IPS-15b (cell line): ENCODE data around the gene MTG2.
A peak's percentile ranks its signal among the peaks of the same experiment; 100 is the strongest.

Experiments used
- H3K27me3 ChIP-seq: one replicate; pipeline ENCODE4 v1.6.1; 2013; ENCODE audit warnings: low read length; ENCODE audit not compliant: control insufficient read depth, insufficient read depth
- H3K36me3 ChIP-seq: one replicate; pipeline ENCODE4 v1.6.1; 2013; ENCODE audit warnings: low read length; ENCODE audit not compliant: control insufficient read depth, insufficient read depth
- H3K4me1 ChIP-seq: one replicate; pipeline ENCODE4 v1.6.1; 2013; ENCODE audit warnings: mild to moderate bottlenecking, low read length; ENCODE audit not compliant: control insufficient read depth, insufficient read depth
- H3K4me3 ChIP-seq: one replicate; pipeline ENCODE4 v1.5.1; 2013; ENCODE audit warnings: low read depth, low read length
- H3K9ac ChIP-seq: one replicate; pipeline ENCODE4 v1.6.1; 2013; ENCODE audit warnings: low read depth, mild to moderate bottlenecking, low read length
- H3K9me3 ChIP-seq: one replicate; pipeline ENCODE4 v1.6.1; 2013; ENCODE audit warnings: mild to moderate bottlenecking, low read length; ENCODE audit not compliant: control insufficient read depth, insufficient read depth

Gene MTG2

DNA sequence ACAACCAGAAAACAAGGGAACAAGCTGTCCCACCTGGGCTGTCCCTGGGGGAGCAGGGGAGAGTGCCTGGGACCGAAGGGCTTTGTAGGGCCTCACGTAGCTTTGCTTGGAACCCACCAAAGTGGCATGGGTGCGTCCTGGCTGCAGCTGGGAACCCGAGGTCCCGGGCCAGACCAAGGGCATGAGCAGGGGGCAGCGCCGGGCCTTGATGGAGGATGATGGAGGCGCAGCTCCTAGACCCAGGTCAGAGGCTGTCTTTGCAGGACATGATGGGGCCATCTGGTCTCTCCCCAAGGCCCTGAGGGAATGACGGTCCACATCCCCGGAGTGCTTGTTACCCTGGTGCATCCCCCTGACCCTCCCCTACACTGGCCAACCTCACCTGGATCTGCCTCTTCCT lies 47.9 kb downstream of the MTG2 start:
- Histone ChIP-seq H3K9ac (no peak overlapping the region), H3K27me3 (no peaks in the 10 kb centered on the region)

DNA sequence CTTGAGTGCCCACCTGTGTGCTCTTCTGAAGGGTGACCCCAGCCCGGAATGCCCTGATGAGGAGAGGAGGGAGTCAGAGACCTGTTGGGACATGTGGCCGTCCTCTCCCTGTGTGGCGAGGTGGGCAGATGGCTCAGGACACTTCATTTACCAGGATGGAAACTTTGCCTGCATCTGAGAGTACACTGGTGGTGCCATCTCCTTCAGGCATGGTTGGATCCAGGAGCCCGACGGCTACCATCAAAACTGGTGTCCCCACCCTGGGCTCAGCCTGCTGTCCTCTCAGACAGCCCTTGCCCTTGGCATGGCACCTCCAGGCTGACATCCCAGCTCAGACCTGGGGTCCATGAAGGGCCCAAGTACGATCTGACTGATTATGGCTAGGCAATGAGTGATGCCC lies 48.5 kb downstream of the MTG2 start:
- Histone ChIP-seq H3K9ac (no peak overlapping the region), H3K4me3 (no peak overlapping the region), H3K4me1 (no peaks in the 10 kb centered on the region), H3K27me3 (no peaks in the 10 kb centered on the region), H3K9me3 (no peaks in the 10 kb centered on the region), H3K36me3 (no peaks in the 10 kb centered on the region)

More for the DNA sequence above, 47.9 kb downstream of the MTG2 start:
- no peak overlapping the region for H3K4me3 ChIP-seq
- H3K9me3 ChIP-seq: no peaks in the 10 kb centered on the region
- H3K4me1 ChIP-seq: no peaks in the 10 kb centered on the region
- H3K36me3 ChIP-seq: no peaks in the 10 kb centered on the region

DNA sequence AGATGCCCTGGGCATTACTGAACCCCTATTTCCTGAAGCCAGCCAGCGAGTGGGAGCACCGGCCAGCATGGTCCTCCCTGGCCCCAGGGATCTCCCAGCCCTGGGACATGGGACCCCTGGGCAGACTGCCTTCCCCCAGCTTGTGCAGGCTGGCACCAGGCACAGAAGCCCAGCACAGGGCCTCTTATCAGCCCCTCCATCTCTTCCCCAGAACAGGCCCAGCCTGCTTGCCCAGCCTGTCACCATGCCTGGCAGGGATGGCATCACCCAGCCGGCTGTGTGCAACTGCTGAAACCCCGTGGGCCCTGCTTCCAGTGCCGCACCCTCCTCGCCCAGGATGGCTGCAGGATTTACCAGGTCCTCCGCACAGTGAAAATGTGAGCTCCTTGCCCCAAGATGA lies 49.4 kb downstream of the MTG2 start:
- Histone ChIP-seq H3K9ac (no peak overlapping the region), H3K9me3 (no peaks in the 10 kb centered on the region), H3K36me3 (no peaks in the 10 kb centered on the region), H3K4me3 (no peak overlapping the region), H3K4me1 (no peaks in the 10 kb centered on the region), H3K27me3 (no peaks in the 10 kb centered on the region)

DNA sequence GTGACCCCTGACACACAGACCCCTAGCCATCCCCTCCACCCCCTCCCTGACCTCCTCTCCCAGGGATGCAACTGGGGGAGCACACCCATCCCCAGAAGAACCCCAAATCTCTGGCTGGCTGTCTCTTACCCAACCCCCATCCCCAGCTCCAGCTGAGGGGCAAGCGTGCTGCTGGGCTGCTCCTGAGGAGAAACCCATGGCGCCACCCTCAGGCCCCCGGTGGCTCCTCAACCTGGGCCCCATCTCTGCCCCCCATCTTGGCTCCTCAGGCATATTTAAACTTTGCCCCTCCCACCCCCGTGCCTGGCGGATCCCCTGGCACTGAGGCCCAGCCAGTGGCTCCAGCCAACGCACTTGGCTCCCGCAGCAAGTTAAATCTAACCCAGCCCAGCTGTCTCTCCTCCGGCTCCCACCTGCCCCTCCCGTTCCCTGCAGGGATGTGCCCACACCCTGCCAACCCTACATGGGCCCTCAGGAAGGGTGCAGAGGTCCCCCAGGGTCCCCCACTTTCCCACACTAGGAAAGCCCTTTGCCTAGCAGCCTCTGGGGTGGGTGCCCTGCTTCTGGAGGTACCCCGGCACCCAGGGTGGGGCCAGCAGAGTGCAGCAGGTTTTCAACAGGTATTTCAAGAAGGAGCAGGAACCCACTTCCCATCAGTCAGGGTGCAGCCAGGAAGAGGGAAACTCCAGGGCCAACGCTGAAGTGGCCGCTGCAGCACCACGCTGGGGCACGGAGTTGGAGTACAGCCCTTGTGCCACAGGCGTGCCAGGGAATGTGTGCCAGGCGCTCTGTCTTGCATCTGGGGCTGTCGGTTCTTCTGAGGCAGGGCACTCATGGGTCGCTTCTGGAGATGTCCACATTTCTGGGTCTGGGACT lies 50.2 kb downstream of the MTG2 start:
- Histone ChIP-seq H3K27me3 (no peaks in the 10 kb centered on the region), H3K4me1 (peaks cover 3% of the 10 kb centered on the region), H3K36me3 (no peaks in the 10 kb centered on the region), H3K9me3 (no peaks in the 10 kb centered on the region), H3K9ac (no peak overlapping the region), H3K4me3 (no peak overlapping the region)

DNA sequence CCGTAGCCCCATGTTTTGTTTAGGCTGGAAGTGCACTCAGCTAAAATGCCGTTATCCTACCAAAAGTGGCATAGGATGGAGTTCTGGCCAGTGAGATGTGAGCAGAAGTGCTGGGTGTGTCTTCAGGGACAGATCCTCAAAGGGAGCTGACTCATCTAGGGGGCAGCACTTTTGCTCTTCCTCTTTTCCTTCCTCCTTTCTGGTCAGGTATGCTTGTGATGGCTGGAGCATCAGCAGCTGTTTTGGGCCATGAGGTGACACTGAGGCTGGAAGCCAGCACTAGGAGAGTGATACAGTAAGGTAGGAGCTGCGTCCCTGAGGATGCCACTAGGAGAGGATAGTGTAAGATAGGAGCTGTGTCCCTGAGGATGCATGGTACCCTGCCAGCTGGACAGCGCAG lies 50.9 kb downstream of the MTG2 start:
- no peaks in the 10 kb centered on the region for H3K27me3 ChIP-seq
- no peak overlapping the region for H3K9ac ChIP-seq
- no peaks in the 10 kb centered on the region for H3K9me3 ChIP-seq
- H3K4me3 ChIP-seq: no peak overlapping the region
- H3K4me1 ChIP-seq: peaks cover 3% of the 10 kb centered on the region
- H3K36me3 ChIP-seq: no peaks in the 10 kb centered on the region

DNA sequence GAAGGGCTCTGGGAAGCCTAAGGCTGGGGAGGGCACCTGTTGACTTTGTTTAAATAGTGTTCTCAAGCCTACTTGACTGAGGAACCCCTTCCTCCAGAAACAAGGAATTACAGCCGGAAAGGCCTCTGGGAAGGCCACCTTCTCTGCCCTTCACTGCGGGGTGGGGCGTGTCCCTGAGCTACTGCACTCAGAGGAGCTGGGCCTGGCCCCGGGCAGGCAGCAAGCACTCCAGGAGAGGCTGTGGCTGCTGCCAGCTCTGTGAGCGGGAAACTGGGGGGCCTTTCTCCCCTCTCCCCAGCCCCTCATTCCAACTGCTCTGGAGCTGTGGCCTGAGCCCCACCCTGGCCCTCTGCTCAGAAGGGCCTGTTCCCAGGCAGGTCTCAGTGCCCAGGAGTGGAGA lies 51.5 kb downstream of the MTG2 start:
- Histone ChIP-seq H3K4me1 (peaks cover 3% of the 10 kb centered on the region), H3K9ac (no peak overlapping the region), H3K9me3 (no peaks in the 10 kb centered on the region), H3K4me3 (no peak overlapping the region), H3K27me3 (no peaks in the 10 kb centered on the region), H3K36me3 (no peaks in the 10 kb centered on the region)

DNA sequence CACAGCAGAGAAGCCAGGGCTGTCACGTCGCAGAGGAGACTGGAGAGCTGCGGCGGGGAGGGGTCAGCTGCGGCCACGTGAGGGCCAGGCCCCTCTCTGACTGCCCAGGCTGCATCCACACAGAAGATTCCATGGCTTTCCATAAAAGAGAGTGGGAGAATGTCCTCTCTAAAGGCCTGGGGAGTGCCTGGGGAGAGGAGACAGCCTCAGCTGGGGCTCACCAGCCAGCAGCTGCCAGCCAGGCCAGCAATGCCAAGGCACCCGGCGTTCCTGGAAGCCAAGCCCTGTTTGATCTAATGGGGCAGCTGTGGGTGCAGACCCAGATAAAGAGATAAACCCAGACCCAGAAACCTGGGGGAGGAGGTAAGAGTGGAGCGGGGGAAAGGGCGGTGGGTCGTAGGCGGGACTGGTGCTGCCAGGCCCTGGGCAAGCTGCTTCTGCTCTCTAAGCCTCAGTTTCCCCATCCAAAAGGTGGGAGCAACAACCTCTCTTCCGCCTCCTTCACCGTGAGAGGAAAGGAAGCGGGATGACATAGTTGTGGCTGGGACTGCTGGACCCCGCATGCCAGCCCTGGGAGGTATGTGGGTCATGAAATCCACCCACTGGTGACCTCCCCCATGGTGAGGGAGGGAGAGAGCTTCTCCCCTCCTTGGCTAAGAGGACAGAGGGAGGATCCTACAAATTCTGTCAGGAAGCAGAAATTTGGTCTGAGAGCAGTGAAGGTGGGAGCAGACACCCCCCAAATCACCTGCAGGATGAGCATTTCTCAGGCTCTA lies 52.4 kb downstream of the MTG2 start:
- H3K4me1 ChIP-seq: peaks cover 3% of the 10 kb centered on the region
- H3K4me3 ChIP-seq: no peak overlapping the region
- no peaks in the 10 kb centered on the region for H3K9me3 ChIP-seq
- H3K36me3 ChIP-seq: no peaks in the 10 kb centered on the region
- H3K27me3 ChIP-seq: no peaks in the 10 kb centered on the region
- H3K9ac ChIP-seq: no peak overlapping the region

DNA sequence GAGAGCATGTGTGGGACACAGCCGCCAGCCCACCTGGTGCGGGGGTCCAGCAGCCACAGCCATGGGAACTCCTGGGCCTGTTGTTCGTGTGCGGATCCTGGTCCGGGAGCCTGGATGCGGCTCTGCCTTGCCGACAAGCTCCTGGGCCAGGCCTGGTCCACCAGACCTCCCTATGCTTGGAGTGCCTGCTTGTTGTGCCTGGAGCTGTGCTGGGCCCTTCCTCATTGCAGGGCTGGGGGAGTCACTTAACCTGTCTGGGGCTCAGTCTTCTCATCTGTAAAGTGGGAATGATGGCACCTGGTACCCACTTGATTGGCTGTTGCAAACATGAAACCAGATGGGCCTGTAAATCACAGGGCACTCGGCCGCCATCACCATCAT lies 52.9 kb downstream of the MTG2 start:
- no peak overlapping the region for H3K4me3 ChIP-seq
- H3K4me1 ChIP-seq: peaks cover 3% of the 10 kb centered on the region
- no peaks in the 10 kb centered on the region for H3K9me3 ChIP-seq
- H3K9ac ChIP-seq: no peak overlapping the region
- H3K36me3 ChIP-seq: no peaks in the 10 kb centered on the region
- H3K27me3 ChIP-seq: no peaks in the 10 kb centered on the region

DNA sequence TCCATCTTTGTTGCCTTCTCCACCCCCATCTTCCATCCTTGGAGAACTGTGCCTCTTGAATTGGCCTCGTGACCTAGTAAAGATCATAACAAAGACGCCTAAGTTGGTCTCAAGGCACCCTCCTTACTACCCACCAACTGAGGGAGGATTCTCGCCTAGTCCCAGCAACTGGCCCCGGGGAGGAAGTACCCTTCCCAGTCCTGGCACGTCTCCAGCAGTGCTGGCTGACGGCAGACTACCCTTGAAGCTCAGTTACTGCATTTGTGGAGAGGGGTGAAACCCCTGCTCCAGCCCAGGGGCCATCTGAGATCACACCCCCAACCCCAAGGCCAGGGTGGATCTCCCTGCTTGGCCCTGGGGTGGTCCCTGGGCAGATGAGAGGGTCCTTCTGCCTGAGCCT lies 53.4 kb downstream of the MTG2 start:
- Histone ChIP-seq H3K9me3 (no peaks in the 10 kb centered on the region), H3K27me3 (no peaks in the 10 kb centered on the region), H3K9ac (no peak overlapping the region), H3K4me1 (peaks cover 3% of the 10 kb centered on the region), H3K36me3 (peaks cover under 1% of the 10 kb centered on the region), H3K4me3 (no peak overlapping the region)

DNA sequence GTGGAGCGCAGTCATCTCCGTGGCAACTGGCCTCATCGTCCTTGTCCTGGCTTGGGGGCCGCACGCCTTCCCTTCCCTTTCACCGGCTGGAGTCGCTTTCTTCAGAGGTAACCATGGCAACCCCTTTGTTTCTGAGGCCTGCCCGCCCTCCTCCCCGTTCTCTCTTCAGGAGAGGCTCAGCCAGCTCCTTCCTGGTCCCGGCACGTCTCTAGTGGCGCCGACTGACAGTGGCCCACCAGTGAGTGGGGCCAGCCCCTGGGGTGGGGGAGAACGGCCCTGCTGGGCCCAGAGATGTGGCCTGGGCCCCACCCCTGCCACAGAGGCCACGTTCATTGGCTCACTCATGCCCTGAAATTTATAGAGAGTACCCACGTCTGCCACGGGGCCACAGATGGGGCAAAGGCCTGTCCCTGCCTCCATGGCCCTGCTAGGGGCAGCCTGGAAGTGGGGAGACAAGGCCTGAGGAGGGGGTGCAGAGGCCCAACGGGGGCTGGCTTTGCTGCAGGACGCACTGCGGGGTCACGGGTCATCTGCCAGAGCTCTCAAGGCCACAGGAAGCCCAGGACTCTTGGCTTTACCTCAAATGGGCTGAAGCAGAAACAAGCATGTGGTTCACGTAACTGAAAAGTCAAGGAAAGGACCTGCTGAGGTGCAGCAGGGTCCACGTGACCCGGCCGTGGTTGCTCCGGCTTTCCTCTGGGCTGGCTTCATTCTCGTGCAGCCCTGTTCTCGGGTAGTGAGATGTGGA lies 54.1 kb downstream of the MTG2 start:
- Histone ChIP-seq H3K4me3 (no peak overlapping the region), H3K4me1 (peaks cover 3% of the 10 kb centered on the region), H3K9me3 (no peaks in the 10 kb centered on the region), H3K27me3 (no peaks in the 10 kb centered on the region), H3K9ac (no peak overlapping the region), H3K36me3 (peaks cover 3% of the 10 kb centered on the region)

DNA sequence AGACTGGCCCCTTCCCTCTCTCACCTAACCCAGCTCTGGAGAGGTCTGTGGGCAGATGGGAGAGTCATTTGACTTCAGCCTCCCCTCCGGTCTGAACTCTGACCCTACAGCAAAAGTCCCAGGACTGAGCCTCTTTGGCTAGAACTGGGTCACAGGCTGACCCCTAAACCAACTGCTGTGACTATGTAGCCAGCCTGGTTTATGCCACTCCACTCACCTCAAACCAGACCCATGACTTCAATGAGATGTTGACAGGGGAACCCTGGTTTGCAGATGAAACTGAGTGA lies 54.6 kb downstream of the MTG2 start:
- Histone ChIP-seq H3K4me3 (peak overlapping the region; percentile 40), H3K9ac (peak overlapping the region; percentile 20), H3K4me1 (peaks cover 3% of the 10 kb centered on the region), H3K9me3 (no peaks in the 10 kb centered on the region), H3K27me3 (no peaks in the 10 kb centered on the region), H3K36me3 (peaks cover 3% of the 10 kb centered on the region)
